IPS-11a (cell line): Measurements from ENCODE around the gene GSE1.

Experiments
- H3K4me3 ChIP-seq: one replicate; pipeline ENCODE4 v1.5.1; 2013; ENCODE audit warnings: low read depth, low read length, control low read depth

GSE1 gene

DNA sequence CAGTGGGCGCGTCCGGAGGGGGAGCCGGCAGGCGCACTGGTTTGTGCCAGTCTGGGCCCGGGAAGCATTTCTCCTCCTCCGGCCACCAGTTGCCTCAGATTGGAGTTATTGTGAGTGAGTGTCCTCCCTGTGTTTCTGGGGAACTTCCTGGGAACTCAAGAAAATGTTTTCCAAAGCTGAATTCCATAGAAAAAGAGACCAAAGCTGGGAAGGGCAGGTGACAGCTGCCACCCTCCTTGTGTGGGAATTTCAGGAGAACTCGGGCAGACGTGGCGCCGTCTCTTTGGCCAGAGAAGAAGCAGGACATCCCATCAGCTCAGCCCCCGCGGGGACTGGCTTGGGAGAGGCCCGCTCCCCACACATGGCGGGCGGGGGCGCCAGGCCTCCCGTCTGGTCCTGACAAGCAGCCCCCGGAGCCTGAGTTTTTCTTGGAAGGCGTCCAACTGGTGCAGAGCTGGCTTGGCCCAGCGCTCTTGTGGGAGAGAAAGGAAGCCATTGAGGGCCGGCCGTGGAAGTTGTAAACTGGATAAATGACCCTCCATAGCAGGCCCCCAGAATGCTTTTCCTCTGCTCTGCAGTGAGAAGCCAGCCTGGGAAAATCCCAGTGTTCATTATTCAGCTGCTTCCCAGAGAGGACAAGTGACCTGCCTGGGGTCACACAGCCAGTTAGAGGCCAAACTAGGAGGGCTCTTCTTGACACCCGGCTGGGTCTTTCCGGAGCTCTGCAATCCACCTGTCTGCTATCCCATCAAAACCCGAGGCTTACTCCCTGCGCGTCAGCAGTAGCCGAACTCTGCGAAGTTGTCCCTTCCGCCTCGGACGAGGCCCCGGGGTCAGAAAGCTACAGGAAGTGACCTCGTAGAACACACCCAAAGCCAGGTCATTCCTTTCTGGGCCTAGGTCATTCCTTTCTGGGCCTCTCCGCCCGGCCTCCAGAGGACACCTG is 39.2 kb upstream of the GSE1 start:
- H3K4me3 ChIP-seq, result no peak overlapping the region

DNA sequence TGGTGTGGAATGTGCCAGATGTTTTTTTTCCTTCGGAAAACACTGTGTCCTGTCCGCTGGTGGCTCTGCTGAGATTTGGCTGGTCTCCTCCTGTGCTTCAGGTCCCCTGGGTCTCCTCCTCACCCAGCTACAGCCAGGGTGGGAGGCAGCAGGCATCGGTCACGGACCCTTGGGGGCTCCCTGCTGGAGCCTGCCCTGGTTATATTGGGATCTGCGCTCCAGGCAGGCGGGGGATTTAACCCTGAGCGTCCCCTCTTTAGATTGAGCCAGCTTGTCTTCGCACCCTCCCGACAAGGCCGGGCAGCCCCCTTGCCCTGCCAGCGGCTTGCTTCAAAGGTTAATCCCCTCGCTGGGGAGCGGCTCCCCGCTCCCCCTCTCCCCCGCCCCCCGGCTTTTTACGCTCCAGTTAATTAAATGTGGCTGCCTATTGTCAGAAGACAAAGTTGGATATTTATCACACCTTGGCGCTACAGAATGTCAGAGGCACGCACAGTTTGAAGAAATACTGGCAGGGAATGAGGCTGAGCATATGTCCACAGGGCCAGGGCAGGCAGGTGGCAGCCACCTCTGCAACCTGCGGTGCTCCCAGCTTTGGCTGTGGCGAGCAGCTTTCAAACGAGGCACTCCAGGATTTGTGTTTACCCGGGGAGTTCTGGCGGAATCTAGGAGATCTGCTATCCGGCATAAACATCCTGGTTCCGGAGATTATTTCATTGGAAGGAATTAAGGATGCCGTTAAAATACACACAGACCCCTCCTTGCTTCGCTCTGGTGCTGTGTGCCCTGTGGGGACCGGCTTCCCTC is 38.2 kb upstream of the GSE1 start:
- H3K4me3 ChIP-seq, result no peak overlapping the region

DNA sequence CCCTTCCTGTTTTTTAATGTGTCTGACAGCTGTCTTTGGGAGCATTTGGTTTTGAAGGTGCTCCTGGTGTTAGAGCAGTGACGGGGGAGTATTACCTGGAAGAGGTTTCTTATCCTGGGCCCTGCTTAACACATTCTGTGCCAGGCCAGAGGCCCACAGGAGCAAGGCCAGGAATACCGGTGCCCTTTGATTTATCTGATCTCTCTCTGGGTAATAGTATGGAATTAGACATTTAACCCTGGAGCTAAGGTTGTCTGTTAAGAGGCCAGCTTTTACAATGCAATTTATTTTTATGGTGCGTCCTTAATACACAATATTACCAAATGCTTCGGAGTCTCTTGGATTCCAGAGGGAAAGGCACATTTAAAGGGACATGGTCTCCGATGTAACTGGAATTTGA is 37.2 kb upstream of the GSE1 start:
- no peak overlapping the region for H3K4me3 ChIP-seq

DNA sequence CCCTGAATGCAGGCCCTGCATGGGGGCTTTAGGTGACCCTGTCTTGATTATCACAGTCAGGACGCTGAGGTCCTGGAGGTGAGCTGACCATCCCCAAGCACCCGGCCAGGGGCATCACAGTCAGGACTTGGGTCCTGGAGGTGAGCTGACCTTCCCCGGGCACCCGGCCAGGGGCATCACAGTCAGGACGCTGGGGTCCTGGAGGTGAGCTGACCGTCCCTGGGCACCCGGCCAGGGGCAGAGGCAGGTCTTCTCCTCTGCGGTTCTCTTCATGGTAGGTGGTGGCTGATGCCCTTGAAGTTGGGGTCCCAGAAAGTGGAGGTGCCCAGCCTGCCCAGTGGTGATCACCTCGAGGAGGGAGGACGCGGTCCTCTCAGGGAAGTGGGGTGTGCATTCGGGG is 36.2 kb upstream of the GSE1 start:
- no peak overlapping the region for H3K4me3 ChIP-seq

DNA sequence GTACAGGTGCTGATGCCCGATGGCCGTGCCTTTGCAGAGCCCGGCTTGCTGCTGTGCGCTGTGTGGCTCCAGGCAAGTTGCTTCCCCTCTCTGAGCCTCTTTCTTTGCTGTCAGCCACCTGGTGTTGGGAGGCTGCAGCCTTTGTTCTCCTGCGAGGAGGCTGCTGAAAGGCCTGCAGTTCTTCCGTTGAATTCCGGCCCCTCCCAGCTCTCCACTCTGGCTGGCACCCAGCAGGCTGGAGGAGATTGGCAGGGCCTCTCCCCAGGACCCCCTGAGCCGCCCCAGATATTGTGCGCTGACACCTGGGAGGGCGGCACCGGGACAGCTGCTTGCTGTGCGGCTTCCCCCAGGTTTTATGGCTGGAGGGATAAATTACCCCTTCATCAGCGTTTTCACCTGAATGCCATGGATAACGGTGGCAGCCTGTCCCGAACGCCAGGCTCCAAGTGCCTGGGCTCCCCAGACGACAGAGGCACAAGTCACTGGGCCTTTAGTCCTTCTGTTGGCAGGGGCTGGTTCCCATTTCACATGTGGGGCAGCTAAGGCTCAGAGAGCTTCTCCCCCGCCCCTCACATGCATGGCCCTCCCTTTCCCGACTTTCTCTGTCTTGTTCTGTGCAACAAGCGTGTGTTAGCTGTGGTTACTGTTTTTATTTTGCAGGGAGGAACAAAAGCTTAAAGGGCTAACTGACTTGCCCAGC is 35.1 kb upstream of the GSE1 start:
- no peak overlapping the region for H3K4me3 ChIP-seq

DNA sequence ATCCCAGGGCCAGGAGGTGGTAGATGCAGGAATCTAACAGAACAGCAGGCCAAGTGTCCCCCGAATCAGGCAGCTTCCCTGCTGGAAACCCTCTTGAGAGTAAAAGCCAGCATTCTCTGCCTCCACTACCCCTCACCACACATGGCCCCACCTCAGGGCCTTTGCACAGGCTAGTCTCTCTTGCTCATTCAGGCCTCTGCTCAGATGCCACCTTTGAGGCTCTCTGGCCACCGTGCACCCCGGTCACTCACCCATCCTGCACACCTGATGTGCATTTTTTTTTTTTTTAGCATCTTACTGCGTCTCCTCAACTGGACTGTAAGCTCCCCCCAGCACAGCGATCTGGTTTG is 34.5 kb upstream of the GSE1 start:
- H3K4me3 ChIP-seq, result no peak overlapping the region

DNA sequence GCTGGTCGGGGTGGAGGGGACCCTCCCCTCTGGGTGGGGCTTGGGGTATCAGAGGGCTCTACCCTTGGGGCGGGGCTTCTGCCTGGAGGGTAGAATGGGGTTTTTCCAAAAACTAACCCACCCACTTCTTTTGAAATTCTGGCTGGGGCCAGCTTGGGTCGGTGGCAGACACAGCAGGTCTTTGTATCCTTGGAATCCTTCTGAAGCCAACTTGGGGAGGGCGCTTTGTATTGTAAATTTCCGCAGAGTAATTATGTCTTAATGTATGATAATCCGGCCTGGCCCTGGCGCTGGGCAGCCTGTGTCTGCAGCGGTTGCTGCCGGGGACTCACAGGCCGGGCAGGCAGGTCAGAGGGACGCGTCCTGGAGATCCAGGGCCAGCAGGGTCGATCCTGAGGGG is 33.9 kb upstream of the GSE1 start:
- H3K4me3 ChIP-seq, result no peak overlapping the region

DNA sequence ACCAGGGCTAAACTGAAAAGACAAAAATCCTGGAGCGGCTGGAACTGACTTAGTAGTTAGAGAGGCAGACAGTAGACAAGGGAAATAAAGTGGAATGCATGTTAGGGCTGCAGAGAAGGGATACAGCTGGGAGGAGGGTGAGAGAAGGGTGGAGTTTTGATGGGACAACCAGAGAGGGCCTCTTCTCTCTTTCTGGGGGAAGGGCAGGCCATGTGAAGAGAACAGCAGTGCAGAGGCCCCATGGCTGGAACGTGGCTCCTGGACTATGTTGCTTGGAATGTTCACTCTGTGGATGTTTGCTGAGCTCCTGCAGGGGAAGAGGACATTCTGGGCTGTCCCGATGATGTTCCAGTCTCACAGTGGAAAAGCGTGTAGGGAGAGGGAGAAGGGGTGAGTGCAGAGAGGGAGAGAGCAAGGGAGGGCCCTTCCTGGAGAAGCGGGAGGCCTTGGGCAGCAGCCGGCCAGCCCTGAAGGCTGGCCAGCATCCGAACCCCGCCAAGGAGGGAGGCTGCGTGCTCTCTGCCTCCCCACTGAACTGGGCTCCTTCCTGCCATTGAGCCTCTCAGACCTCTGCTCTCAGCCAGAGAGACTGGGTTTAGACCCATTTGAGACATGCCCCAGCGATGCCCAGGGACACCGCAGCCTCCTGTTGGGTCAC is 33.1 kb upstream of the GSE1 start:
- H3K4me3 ChIP-seq, result no peak overlapping the region

DNA sequence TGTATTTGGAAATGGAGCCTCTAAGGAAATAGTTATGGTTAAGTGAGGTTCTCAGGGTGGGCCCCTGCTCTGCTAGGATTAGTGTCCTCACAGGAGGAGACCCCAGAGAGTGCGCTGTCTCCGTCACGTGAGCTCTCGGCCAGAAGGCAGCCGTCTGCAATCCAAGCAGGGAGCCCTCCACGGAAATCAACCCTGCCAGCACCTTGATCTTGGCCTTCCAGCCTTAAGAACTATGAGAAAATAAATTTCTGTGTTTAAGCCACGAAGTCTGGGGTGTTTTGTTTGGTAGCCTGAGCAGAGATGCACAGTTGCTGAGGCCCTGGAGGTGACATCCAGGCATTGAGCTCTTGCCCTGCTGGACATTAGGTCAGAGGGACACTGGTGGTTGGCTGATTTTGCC is 32.4 kb upstream of the GSE1 start:
- no peak overlapping the region for H3K4me3 ChIP-seq

DNA sequence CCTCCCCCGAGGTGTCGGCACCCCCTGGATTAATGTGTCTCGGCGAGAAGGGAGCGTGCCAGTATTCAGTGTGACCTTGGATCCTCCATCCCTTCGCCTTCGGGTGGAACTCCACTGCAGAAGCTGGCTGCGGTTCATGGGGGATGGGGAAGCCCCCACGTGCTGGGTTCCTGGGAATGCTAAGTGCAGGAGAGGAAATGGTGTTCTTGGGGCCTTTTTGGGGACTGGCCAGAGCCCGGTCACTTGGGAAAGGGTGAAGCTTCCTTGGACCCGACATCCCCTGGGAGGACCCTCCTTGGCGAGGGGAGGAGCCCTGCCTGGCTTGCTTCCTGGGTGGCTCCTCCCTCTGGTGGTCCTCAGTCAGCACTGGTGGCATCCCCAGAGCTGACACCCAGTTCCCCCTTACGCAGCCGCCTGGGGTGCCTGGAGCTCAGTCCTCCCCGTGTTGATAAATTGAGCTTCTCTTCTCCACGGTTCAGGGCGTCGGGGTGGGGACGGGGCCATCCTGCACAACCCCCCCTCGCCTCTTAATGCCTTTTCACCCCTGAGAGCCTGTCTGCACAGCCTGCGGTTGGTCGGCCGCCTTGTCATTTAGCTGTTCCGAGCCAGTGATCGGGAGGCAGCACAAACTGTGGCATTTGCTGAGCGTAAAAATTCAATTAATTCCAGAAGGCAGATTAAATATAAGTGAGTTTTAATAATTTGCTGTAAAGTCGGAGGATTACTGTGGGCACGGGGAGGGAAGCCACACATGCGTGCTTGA is 30.7 kb upstream of the GSE1 start:
- no peak overlapping the region for H3K4me3 ChIP-seq

DNA sequence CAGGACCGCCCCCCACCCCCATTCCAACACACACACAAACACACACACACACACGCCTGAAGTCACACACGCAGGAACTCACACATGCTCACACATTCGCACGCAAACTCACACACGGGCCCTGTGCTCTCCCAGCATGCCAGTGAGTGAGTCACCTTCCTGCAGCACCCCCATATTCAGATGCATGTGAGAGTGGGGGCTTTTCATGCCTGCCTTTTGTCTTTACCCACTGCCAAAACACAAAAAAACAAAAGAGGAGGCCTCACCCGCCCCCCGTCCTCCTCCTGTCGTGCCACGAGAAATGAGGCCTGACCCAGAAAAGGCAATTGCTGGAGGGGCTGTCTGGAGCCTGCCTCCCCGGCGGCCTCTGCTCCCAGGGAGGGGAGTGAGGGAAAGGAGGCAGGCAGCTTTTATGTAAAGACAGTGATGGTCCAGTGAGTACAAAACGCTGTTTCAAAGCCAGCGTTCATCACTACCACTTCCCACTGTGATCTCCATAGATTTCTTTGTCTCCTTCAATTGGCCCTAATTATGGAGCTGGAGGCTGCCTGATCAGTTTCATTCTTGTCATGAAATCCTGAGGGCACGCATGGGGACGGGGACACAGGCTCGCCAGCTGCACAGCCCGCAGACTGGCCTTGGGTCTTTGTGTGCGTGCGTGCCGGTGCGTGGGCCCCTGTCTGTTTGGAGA is 29.5 kb upstream of the GSE1 start:
- no peak overlapping the region for H3K4me3 ChIP-seq

DNA sequence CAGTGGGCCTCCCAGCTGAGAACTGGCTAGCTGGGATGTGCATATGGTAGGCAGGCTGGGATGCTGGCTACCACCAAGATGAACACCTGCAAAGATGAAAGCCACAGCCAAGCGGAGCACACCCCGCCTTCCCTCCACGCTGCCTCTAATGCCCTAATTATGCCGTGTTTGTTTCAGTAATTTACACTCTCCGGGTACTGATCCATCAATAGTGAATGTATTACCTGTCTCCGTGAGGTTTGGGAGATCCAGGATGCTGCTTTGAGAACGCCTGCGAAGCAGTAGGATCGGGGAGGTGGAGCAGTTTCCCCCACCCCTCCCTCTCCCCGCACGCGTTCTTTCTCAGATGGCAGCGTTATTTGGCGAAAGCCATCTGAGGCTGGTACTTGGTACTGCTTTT is 28.9 kb upstream of the GSE1 start:
- H3K4me3 ChIP-seq, result no peak overlapping the region

DNA sequence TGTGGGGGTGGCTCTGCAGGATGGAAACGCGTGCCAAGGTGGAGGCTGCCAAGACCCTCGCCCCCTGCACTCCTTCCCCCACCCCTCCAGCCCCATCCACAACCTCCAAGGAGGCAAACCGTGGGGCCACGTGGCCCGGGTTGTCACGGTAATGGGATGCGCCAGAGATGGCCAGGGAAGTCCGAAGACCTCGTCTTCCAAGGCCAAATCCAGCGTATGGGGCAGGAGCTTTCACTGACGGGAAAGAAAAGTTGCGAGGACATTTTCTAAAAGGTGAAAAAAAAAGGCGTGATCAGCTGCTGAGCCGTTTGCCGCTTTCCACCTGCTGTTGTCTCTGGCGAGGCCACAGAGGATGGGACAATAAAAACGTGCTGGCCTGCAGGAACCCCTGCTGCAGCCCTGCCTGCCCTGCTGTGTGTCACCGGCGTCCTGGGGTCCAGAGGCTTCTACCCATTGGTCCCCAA is 28.3 kb upstream of the GSE1 start:
- no peak overlapping the region for H3K4me3 ChIP-seq

DNA sequence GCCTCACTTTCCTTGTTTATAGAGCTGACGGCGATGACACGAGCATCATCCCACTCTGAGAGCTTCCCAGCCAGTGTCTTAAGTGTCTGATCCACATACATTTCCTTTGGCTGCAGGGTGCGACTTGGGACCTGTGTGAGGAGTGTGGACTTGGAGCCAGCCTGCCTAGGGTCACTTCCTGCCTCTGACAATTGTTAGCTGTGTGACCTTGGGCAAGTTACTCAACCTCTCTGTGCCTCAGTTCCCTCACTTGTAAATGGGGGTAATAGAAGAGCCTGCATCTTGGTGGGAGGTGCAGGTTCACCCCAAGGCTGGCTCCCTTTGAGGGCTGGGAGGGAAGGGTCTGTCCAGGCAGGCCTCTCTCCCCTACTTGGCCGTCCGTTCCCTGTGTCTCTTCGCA is 27.4 kb upstream of the GSE1 start:
- H3K4me3 ChIP-seq, result no peak overlapping the region

DNA sequence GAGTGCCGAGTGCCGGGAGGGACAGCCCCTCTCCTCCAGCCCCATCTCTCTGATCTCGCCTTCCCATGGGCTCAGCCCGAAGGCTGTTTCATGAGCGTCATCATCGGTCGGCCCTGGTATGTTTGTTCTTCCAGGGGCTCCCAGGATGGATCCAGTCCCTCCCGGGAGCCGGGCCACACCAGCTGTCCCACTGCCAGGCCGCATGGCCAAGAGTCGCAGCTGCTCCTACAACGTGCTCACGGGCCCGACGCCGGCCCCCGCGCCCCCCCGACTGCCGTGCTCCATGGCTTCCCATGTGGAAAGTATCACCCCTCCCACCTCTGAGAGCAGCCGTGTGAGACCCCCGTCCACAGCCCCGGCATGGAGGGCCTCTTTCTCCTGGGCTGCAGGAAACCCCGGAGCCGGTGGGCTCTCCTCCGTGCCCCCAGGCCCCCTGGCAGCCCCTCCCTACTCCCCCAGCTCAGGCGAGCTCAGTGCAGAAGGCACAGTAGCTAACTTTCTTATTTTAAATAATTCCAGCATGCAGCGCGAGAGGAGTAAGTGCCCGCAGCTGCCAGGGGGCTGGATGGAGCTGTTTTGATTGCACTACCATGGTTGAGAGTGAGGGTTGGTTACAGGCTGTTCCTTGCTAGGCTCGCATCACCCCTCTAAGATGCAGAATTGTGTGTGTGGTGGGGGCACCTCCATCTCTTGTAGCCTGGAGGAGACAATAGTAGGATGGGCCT is 26.6 kb upstream of the GSE1 start:
- no peak overlapping the region for H3K4me3 ChIP-seq

DNA sequence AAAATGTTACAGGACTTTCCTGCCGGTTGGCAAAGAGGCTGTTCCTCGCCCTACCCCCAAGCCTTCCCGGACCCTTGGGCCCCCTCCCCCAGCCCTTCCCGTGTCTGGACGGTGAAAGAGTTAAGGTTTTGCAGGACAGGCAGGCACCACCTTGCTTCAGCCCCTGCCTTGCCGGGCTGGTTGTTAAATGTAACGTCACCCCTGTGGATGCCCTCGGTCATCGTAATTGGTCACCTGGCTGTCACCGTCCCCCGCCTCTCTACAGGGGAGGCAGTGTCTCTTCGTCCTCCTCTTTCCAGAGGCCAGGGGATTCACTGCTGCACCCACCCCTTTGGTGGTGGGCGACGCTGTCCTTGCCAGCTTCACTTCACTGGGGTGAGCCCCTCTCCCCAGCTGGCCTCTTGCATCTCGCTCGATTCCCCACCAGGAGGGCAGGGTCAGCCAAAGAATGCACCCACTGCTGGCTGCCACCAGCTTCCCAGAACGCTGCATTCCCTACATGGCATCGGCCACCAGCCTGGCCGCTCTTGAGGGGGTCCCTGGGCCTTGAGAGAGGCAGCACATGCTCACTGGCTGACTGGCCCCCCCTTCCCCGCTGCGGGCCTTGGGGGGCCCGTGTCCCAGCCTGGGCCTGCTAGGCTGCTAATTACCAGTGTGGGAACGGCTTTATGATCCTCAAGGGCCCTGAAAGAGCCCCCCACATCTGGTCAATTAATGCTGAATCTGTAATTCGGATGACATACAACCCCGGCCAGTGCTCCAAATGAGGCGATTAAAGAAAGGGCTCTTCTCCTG is 25.2 kb upstream of the GSE1 start:
- H3K4me3 ChIP-seq, result no peak overlapping the region

DNA sequence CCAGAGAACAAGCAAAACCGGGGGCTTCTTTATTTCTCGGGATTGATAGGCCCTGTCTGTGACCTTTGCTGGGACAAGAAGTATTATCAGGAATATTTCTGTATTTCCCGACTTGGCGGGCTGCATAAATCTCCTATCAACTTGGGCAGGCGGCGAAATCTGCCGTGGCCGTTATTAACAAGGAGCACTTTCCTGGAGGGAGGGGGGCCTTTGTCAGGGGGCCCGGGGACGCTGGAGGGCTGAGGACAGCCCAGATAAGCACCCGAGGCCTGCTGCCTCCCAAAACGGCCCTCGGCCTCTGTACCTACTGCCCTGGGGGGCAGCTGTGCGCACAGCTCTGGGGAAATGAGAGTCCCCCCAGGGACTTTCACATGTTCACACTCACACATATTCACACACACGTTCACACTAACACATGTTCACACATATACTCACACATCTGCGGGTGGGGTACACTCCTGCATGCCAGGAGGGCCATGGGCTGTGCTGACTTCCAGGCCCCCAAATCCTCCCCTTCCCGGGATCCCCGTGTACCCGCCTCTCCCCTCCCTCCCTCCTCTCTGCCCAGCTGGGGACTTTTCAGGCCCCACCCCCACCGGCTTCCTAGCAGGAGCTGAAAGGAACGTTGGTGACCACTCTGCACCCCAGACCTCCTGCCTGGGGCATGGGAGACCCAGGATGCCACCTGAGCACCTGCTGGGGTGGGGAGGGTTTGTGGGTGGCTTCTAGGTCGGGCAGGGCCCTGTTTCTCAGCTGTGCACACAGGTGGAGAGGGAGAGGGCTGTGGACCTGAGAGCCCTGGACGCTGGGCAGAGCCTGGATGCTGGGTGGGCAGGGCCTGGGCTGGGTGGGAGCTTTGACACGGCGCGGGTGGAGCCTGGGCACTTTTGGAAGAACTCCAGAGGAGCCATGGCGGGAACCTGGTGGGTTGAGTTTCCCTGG is 24.3 kb upstream of the GSE1 start:
- no peak overlapping the region for H3K4me3 ChIP-seq
